Embryonic facial prominence (tissue), 1 donor: ENCODE data around the gene C16orf78.

Experiments used
- DNase-seq: peaks from one replicate; pipeline ENCODE4 v3.0.0-alpha.2; 2016; ENCODE audit errors: extremely low spot score

The C16orf78 gene

DNA sequence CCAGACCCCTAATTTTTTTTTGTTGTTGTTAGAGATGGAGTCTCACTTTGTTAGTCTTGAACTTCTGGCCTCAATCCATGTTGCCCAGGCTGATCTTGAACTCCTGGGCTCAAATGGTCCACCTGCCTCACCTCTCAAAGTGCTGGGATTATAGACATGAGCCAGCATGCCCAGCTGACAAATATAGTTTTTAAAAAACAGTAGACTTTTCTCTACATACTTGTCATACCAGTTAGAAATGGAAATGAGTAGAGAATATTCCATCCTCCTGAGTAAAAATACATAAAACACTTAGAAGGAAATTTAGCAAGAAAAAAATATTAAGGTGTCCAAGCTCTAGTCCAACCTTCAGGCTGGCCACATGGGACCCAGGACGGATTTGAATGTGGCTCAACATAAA lies 21.4 kb downstream of the C16orf78 start:
- DNase-seq = no peak

DNA sequence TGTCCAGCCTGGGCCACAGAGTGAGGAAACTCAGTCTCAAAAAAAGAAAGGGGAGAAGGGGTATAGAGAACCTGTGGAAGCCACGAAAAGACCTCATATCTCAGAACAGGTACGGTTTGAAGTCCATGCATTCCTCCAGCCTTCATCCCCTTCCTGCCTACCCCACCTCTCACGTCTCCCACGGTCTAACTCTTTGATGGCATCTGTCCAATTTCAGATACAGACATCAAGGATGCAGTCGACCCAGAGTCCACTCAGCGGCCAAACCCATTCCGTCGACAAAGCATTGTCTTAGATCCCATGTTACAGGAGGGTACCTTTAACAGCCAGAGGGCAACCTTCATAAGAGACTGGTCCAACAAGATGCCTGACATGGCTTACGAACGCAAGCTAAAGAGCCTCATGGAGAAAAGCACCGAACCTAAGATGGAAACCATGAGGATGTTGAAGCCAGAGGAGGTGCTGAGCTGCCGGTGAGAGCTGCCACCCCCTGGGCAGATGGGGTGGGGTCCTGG lies 22.7 kb downstream of the C16orf78 start:
- DNase-seq = no peak

DNA sequence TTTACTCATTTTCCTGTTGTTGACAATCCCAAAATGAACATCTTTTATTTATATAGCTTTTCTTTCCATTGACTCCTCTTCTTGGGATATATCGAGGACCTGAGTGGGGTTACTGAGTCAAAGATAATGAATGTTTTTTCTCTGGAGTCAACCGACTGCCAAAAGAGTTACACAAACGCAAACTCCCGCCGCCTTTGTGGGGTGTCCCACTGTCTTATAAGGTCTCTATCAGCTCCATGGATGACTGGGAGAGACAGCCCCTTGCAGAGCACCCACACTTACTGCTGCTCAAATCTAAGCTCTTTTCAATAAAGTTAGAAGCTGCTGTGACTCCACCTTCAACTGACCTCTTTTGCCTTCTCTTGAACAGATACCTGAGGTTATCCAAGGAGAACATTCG lies 25.2 kb downstream of the C16orf78 start:
- DNase-seq = no peak

DNA sequence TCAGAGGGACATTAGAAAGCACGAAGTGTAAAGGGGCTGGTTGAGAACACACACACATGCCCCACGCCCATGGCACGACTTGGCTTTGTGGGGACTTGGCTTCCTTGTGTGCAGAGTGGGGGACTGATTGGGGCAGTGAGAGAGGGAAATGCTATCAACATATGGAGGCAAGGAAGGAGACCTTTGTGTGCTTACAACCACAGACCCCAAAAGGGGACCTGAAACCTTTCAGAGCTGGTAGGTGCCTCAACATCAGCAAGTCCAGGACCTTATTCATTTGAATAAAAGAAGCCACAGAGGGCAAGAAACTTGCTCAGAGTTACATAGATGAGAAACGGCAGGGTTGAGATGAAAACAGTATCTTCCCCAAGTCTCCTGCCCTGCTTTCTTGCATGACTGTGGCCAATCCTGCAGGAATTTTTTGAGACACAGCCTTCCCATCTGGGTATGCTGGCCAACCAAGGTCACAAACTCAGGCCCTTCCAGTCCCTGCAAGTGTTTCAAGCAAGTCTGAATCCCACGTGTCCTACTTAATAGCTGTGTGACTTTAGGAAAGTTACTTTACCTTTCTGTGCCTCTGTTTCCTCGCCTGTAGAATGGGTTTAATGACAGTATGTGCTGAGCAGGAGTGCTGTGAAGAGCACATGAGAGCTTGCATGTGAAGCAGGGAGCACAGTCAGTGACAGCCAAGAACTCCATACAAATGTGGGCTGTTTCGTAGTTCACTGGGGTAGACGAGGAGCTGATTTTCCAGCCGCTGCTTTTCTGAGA lies 26.2 kb downstream of the C16orf78 start:
- no peak for DNase-seq

DNA sequence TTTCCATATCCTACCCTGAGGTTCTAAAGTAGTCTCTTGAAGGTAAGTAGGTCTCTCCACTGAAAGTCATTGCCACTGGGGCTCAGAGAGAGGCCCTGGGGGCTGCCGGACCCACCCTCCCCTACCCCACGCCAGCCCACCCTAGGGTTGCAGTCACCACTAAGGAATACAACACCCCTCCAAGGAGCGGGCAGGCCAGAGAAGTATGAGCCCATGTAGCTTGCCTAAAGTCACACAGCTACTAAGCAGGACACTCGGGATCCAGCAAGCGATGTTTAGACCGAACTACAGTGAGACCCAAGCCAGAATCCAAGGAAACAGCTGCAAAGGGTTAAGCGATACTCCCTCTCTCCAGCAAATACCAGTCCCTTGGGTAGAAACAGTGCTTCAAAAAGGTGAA lies 27.0 kb downstream of the C16orf78 start:
- no peak for DNase-seq

DNA sequence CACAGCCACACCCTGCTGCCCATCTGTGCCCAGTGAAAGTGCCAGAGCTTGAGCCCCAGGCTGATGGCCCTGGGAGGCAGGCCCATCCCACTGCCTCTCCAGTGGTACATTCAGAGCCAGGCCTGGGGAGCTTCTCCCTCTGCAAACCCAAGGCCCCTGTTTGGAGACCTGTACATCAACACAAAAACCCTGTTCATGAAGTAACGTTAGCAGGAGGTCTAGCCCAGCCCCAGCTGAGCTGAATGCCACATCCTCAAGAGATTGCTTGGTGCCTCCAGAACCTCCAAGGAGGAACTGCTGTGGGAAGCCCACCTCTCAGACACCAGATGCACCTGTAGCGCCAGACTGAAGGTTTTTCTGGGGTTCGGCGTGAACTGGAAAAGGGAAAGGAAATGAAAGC lies 31.5 kb downstream of the C16orf78 start:
- DNase-seq = no peak

DNA sequence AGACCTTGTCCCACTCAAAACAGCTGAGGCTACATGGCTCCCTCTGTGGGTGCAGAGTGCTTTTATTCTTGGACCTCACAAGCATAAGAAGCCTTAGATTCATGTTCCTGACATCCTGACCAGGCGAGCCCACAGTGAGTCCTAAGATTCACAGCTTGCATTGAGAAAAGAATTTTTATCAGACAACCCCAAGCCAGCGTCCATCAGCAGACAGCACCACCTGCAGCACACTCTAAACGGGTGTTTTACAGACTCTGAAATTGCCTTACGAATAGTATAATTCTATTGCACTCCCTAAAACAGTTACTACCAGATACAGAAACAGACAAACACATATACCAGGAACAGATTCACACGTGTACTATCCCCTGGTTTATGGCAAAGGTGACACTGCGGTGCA lies 31.9 kb downstream of the C16orf78 start:
- DNase-seq = no peak

DNA sequence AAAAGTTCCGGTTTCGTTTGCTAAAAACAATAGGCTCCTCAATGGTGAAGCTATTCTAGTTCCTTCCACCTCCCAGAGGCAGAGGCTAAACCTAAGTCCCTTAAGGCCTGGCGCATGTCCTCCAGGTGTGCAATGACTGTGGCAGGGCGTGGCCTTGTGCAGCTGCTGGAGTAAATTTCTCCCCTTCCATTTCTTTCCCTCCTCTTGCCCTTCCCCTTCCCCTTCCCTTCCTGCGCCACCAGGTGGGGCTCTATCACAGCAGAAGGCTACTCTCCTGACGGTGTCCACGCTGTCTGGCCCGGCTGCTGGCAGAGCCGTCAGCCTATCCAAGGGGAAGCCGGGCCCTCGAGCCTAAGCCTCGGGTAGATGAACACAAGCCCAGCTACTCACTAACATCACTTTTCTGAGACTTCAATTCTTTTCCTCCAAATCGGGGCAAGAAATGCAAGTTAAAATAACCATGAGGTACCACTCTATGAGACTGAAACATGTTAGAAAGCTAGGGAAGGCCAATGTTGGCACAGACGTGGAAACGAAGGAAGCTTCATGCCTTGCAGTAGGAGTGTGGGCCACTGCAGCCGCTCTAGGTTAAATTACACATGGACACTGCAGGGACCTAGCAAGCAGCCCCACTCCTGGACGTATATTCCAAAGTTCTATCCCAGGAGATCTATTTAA lies 34.4 kb downstream of the C16orf78 start:
- DNase-seq = peak; percentile 74

DNA sequence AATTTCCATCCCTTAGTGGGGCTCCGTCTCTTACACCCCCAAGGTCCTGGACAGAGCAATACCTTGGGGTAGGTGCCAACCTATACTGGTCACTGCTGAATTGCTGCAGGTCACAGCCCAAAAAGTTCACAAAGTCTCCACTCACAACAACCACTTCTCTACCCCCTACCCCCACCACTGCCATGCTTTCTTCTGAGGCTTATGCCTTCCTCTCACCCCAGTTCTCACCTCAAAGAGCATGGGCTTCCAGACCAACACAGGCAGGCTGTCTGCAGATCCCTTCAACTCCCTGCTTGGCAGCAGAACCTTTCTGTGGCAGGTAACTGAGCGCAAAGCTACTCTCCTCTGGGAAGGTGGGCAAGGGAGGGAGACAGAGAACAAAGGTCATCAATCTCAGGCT lies 35.5 kb downstream of the C16orf78 start:
- no peak for DNase-seq

DNA sequence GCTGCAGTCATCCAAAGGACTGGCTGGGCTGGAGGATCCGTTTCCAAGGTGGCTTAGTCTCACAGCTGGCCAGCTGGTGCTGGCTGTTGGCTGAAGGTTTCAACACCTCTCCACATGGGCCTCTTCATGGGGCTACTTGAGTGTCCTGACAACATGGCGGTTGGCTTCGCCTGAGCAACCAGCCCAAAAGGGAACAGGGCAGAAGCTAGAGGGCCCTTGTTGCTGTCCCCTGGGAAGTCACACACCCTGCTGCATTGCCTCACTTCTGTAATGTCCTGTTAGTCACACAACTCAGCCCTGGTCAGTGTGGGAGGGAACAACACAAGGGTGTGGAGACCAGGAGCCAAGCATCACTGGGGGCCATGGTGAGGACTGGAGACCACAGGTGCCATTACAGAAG lies 36.6 kb downstream of the C16orf78 start:
- DNase-seq = no peak

DNA sequence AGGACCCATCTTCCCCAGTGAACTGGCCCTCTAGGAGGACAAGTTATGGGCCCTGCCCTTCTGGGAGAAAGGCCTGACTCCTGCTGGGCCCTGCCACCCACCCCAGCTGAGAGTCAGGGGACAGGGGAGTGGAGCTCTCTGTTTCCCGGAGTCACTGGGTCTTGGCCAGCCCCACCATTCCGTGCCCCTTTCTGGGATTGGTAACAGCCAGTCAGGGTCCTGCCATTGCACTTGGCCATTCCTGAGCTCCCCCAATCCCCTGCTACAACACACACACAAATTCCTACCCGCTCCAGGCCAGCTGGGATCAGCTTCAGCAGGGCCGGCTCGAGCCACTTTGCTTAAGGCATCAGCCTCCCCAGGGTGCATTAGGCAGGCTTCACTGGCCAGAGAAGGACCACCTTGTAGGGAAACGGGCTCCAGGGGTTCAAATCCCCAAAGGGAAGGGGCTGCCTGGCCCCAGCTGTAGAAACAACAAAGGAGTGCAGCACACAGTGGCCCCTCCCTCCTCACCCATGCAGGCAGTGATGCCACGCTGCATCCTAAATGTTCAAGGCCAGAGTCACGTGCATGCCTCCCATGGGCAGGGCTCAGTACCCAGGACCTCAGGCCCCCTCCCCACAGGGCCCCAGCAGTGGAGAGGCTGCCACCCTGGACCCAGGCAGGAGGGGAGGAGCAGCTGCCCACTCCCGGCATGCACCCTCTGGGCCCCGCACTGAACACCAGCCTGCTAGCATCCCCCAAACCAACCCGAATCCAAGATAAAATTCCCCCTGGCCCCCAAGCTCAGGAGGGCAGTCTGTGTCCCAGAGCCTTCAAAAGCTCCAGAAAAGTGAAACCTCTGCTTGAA lies 37.7 kb downstream of the C16orf78 start:
- no peak for DNase-seq

DNA sequence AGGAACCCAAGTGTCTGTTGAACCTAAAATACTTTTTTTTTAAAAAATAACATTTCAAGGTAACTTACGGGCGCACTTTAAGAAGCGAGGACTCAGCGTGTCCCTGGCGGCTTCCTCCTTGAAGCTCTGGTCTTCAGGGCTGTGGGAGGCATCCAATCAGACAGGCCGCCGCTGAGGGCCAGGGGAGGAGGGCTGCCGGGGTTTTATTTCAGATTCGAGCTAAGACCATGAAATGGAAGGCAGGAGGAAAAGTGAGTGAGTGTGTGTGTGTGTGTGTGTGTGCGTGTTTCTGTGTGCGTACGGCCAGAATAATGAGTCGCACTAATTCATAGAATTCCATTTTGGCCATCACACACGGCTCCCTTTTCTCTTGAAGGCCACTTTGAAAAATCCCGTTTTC lies 41.1 kb downstream of the C16orf78 start:
- DNase-seq = no peak

DNA sequence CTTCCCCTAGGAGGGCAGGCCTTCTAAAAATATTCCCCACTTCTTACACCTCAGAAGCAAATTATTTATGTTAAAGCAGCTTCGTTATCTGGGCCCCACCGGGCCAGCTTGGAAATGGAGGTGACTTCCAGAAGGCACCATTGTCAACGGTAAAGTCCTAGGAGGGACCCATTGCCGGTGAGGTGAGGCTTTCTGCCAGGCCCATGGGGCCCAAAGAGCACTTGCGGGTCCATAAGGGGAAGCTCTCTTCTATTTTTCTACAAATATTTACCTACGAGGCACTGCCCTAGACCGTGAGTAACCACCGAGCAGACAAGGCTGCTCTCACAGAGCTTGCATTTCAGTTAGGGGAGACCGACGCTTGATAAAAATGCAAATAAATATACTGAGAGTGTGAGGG lies 41.5 kb downstream of the C16orf78 start:
- no peak for DNase-seq

DNA sequence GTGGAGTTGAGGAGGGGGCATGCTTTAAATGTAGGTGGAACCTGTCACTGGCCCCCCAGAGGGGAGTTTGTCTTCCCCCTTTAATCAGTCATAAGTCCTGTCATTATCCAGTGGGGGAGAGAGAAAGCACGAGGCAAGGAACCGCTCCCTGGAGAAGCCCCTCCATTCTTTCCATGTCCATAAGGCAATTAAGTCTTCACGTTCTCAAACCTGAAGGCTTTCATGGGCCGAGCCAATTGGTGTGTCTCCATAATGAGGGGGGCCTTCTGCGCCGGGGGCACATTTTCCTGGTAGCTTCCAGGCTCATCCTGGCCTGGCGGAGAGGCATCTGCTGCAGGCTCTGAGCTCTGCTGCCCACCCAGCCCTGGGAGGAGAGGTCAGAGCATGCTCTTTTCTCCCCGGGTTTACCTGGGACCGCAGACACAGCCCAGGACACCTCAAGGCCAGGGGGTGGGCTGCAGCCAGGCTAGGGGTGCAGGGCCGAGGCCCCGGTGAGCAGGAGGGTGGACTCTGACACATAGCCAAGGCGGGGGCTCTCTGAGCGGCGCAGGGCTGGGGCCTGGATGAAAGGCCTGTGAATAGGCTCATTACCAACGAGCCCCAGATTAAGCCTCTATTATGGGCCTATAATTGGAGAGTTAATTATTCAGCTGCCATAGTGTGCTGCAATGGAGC lies 42.5 kb downstream of the C16orf78 start:
- no peak for DNase-seq

DNA sequence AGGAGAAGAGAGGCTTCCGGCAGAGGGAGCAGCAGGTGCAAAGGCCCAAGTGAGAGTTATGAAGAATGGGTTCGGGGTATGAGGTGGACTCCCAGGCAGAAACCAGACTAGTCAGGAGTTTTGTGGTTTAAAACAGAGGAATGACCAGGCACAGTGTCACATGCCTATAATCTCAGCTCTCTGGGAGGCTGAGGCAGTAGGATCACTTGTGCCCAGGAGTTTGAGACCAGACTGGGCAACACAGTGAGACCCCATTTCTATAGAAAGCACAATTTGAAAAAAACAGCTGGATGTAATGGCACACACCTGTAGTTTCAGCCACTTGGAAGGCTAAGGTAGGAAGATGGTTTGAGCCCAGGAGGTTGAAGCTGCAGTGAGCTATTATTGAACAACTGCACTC lies 43.8 kb downstream of the C16orf78 start:
- no peak for DNase-seq

DNA sequence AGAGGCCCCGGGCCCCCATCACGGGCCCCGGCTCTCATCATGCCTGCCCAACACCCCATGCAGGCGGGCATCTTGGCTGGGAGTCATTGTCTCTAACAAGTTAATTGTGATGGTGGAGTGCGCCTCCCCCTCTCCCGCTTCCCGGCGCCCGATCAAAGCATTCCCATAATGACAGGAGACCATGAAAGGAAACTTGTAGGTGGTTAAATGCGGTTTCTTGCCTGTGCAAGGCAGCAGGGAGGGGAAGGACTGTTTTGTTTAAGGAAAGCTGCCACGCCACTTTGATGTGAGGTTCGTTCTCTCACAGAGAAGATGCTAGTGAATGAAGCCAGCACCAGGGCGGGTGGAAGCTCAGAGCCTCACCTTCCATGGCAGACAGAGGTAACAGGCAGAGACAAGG lies 45.4 kb downstream of the C16orf78 start:
- no peak for DNase-seq

DNA sequence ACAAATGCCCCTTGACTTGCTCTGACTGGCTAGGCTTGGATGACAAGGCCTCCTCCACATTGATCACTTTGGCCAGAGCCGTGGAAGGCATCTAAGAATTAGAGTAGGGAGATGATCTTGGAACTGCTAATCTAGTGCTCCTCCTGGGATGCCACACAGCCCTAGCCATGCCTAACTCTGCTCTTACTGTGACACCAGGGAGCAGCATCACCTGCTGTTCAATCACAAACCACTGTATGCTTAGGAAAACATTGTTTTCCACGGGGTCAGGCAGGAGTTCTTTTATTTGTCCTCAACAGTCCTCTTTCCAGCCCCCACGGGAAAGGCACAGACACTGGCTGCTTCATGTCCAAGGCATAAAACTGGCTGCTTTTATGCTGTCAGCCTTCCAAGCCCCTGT lies 46.3 kb downstream of the C16orf78 start:
- no peak for DNase-seq

DNA sequence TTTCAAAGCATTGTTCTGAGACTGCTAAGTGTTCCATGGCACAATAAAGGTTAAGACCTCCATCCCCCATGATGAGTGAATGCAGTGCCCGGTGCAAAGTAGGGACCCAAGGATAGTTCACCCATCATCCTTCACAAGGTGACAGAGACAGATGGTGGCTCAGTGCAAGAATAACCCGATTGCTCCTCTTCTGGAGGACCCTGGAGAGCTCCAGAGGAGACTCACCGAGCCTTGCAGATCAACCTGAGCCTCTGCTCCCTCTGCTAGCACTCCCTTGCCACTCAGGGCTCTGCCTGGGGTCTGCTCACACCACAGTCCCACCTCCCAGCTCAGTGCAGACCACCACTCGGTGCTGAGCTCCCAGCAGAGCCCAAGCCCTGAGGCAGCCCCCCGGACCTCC lies 49.3 kb downstream of the C16orf78 start:
- no peak for DNase-seq

DNA sequence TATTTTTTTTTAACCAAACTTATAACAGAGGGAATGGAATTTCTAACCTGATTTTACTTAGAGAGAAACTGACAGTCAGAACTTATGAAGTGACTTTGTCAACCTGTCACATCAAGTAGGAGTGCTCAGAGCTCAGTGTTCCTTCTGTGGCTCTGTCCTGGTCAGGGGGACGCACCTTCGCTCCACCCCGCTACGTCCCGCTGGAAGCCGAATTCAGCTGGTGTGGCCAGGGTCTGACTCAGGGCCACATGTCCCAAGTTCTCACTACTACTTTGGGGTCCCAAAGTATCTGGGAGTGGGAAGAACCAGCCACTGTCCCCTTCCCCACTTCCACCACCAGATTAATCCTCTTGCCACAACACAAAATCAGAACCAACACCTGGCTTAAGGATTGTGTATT lies 51.4 kb downstream of the C16orf78 start:
- no peak for DNase-seq

DNA sequence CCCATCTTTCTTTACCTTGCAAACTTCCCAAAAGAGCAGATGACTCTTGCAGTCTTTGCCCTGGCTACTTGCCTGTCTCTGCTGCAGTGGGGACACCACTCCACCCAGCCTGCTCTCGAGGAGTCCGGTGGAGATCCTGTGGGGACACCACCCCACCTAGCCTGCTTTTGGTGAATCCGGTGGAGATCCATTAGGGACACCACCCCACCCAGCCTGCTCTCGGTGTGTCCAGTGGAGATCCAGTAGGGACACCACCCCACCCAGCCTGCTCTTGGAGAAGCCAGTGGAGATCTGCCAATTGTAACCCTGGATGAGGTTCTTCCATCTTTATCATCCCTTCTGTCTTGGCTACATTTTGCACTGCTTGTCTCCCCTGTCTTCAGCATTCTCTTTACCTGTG lies 54.2 kb downstream of the C16orf78 start:
- no peak for DNase-seq

DNA sequence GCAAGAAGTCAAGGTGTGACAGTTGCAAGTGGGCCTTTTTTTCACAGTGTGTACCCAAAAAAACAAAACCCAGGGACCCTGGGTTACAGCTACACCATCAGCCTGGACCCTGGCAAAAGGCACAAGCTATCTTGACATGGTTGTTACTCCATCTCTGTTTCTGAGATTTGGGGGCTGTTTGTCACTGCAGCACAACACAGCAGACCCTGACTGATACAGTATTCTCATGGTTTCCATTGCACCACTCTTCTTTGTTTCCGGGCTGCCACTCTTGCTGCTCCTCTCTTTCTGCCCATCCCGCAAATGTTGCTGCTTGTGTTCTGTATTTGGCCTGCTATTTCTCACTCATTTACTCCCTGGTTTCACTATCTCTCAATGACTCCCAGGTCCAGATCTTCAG lies 55.2 kb downstream of the C16orf78 start:
- no peak for DNase-seq

DNA sequence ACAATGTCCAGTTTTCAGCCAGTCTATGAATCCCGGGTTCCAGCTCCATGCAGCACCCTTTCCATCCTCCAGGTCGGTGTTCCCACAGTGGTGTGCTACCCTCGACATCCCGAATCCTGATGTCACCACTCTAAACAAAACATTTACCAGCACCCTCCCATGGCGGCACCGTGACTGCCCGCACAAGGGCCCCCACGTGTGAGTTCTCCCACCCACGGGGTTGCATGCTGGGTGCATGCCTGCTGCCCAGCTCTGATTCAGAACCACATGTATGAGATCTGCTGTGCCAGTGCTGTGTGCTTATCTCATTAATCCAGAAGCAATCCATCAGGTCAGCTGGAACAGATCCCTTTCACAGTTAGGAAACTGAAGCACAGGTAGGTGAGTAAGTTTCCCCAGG lies 57.4 kb downstream of the C16orf78 start:
- DNase-seq = no peak
